NCI-H1092 treated with DMSO at 0.1 percent for 48 hours (cell line): ENCODE measurements around the gene FITM2.
"Not testable (repeated sequence)": the region's sequence is repeated elsewhere in the genome, so short reads cannot be mapped to it uniquely, and the experiment has no call there.

Experiments used
- DNase-seq: peaks from one replicate; lab custom pipeline; 2025; lab: John Stamatoyannopoulos, UW

Gene FITM2

GRCh38 chr20:44331201-44331600, 20.2 kb upstream of the FITM2 start:
- no peak for DNase-seq

DNA sequence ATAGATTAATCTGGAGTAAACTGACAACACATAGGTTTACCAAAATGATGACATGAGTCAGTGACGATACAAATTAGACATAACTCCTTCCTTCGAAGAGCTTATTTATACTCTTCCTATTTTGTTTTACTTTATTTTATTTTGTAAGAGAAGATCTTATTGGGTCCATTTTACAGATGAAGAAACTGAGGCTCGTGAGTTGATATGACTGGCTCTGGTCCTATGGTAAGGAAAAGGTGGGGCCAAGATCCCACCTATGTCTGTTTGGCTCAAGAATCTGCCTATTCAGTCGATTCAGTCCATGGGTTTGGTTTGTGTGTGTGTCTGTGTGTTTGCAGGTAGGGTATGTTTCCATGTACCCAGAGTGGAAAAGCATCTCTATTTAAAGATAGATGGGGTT, 17.4 kb upstream of the FITM2 start:
- no peak for DNase-seq

GRCh38 chr20:44327748-44328147, 16.7 kb upstream of the FITM2 start:
- DNase-seq, result not testable (repeated sequence)

DNA sequence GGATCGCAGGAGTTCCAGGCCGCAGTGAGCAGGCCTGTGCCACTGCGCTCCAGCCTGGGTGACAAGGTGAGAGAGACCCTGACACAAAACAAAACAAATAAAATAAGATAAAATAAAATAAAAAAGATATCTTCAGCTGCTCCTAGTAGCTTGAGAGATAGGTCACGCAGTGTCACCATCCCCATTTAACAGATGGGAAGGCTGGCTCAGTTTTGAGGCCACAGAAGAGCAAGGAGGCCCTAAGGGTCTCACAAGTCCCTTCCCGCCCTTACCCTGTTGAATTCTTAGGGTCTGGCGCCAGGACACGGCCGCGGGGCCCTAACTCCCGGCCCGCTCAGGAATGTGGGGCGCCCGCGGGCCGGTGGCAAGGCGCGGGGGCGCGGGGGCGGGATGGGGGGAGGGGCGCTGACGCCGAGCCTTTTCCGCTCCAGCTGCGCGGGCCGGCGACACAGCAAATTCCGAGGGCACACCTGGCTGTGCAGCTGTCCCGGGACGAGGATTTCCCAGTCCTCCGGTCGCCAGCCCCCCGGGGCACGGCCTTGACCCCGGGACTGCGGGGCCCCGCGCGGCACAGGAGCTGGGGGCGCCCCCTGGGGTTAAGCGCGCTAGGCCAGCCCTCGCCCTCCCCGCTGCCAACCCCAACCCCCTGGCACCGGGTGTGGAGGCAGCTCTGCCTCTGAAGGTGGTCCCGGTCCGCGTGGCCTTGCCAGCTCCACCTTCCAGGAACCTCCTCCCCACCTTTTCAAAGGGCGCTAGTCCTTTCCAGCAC, 15.6 kb upstream of the FITM2 start:
- no peak for DNase-seq

GRCh38 chr20:44324343-44324742, 13.3 kb upstream of the FITM2 start:
- DNase-seq, result no peak

DNA sequence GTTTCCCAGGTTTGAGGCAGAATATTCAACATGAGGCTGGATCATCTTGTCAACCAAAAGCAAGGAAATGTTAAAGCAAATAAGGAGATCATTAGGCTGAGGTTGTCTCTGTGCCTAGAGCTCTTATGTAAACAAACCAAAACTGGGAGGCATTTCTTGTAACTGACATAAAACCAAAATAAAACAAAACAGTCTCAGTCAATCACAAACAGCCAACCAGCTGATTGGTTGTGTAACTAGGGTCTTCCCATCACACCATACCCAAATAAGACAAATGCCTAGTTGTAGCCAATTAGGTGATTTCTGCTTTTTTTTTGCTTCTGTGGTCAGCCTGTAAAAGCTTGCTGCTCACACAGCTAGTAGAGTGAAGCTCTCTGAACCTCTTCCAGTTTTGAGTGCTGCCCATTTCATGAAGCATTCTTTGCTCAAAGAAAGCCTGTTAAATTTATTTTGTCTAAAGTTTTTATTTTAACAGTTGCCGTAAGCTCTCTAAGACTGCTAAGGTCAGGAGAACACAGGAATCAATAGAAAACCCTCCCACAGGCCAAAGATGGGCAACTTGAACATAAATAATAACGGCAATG, 8.9 kb upstream of the FITM2 start:
- DNase-seq, result no peak

DNA sequence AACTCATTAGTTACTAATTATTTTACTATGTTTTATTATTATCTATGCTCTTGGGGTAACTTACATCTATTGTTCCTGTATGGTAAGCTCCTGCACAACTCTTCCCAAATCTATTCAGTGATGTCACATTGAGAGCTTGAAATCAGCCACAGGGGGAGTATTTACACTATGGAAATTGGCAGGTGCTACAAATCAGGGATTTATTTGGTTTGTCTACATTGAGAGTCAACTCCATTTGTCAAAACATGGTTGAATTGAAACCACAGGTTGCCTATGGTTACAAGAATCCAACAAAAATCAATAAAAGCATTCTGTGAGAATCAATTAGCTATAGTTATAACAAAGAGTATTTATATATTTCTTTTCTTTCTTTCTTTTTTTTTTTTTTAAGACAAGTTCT, 3.9 kb upstream of the FITM2 start:
- DNase-seq, result no peak

DNA sequence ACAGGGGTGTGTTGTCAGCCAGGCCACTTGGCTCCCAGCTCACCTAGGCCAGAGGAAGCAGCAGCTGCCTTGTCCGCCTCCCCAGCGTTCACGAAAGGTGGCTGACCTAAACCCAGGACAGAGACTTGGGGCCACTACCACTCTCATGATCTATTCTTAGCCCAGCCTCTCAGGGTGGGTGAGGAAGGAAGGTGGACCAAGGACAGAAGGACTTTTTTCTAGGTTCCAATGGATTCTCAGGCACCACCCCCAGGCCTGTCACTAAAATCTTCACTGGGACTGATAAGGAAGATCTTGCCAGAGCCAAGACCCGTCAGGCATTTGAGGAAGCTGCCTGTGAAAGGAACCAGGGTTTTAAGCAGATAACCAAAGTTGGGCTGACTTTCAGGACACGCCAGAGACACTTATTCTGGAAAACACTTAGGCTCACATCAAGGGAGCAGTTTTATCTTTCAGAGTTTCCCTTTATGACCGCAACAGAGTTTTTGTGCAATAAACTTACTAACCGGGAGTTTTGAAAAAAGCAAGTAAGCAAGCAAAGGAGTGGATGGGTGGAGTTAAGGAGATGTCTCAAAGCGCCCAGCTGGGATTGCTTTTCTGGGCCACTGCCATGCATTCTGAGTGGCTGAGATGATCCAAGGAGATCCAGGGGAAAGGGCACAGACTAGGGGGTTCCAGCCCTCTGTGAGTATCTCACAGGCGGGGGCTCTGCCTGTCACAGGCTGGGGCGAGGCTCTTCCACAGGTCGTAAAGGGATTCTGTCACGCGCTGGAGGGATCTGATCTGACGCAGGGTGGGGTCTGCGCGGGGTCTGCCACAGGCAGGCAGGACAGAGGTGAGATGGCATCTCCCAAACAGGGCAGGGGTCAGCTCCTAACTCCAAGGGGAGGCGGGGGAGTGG, 989 bp downstream of the FITM2 start:
- no peak for DNase-seq

DNA sequence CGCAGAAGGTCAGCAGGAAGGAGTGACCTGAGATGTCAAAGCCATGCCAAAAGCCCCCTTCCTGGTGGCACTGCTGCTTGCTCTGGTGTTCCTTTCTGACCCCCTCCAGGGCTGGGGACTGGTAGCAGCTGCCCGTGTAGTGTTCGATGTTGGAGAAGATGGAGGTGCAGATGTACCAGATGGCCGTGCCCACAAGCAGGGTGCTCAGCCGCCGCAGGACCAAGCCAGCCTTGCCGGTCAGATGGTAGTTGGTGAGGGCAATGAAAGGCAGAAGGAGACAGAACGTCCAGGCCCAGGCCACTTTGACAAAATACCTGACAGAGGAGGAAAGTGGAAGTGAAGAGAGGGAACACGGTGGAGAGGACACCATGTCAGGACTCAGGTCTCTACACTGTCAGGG, 4.1 kb downstream of the FITM2 start:
- DNase-seq, result no peak

DNA sequence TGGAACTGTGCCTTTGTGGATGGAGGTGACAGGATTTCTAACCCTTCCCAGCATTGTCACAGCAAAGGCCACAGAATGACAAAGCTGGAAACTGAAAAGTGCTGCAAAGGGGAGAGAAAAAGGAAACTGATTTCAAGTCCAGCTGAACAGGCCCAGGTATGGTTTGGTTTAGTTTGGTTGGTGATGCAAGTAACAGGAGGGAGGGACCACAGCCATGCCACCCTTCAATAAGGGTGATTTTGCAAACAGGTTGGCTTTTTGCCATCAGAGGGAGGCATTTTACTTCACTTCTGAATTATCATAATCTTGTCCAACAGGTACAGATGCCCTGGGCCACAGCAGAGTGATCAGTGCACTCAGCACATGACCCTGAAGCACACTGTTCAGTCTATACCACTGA, 6.6 kb downstream of the FITM2 start:
- DNase-seq, result no peak

DNA sequence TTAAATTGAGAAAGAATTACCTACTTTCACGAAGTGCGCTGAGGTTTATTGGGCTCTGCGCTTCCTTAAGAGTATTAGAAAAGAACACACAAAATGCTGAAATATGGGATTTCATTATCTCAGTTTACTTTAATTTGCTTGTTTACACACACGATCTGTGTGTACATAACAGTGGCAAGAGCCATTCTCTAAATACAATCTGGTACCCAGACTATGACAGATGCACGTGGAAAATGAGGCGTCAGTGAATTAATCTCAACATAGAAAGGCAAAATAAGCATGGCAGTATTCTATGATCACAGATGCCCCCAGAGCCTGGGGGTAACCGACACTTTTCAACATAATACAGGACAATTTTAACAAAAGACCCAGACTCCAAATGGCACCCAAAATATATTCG, 8.3 kb downstream of the FITM2 start:
- no peak for DNase-seq

DNA sequence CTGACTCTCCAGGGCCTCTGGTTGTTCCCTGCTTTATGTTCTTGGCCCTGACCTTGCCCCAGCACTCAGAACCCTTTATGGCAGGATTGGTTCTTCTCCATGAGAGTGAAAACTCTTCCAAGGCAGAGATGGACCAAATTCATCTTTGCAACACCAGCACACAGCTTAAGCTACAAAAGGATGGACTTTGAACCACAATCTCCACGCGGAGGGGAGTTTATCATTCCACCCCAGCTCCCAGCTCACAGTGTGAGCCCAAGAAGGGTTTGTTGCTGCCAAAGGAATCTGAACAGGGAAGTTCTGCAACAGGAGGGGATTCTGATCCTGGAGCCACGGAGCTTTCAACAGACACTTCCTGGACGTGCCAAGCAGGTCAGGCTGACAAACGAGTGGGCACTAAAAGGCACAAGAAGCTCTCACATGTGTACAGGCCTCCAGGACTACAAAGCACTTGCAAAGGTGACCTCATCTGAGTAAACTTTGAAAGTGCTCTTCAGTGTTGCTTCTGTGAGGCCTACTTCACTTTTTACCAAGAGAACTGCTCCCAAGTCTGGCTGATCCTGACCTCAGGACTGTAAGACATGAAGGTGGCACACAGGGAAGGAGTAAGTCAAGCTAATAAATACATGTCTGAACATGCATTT, 8.9 kb downstream of the FITM2 start:
- no peak for DNase-seq

DNA sequence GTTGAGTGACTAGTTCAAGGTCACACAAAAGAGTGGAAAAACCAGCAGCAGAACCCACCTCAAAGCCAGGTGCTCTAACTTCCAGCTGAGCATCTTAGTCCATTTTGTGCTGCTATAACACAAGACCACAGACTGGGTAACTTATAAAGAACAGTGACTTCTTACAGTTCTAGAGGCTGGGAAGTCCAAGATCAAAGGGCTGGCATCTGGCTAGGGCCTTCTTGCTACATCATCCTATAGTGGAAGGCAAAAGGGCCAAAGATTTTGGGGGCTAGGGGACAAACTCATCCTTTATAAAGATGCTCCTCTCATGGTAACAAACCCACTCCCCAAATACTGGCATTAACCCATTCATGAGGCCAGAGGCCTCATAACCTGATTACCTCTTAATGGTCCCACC, 9.7 kb downstream of the FITM2 start:
- DNase-seq, result no peak

- not testable (repeated sequence) for DNase-seq
These were observed 11.9 kb downstream of the FITM2 start for GRCh38 chr20:44299011-44299535.

DNA sequence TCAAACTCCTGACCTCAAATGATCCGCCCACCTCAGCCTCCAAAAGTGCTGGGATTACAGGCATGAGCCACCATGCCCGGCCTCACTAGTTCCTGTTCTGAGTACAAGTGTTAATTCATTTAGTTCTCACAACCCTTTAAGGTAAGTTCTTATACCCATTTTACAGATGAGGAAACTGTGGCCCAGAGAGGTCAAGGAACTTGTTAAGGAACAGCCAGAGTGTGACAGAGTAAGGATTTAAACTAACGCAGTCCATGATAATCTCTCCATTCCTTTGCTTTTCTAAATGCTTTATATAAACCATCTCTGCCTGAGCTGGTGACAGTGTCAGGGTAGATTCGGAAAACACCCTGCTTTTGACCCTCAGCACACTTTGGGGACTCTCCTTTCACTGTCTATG, 13.3 kb downstream of the FITM2 start:
- DNase-seq, result no peak

DNA sequence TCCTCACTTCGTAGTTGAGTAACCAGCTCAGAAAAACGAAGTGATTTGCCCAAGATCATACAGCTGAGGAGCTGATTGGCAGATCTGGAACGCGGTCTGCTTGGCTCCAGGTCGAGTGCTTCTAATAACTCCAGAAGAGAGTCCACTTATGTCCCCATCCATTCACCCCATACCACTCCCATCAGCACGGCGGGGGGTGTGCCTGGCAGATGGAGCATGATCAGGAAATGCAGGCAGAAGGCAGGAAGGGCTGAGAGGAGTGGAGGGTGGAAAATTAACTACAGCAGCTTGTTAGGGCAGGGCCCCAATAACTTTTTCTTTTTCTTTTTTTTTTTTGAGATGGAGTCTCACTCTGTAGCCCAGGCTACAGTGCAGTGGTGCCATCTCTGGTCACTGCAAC, 15.0 kb downstream of the FITM2 start:
- DNase-seq, result peak; percentile 62

GRCh38 chr20:44291754-44292153, 19.2 kb downstream of the FITM2 start:
- DNase-seq, result no peak

GRCh38 chr20:44288252-44288651, 22.8 kb downstream of the FITM2 start:
- no peak for DNase-seq

DNA sequence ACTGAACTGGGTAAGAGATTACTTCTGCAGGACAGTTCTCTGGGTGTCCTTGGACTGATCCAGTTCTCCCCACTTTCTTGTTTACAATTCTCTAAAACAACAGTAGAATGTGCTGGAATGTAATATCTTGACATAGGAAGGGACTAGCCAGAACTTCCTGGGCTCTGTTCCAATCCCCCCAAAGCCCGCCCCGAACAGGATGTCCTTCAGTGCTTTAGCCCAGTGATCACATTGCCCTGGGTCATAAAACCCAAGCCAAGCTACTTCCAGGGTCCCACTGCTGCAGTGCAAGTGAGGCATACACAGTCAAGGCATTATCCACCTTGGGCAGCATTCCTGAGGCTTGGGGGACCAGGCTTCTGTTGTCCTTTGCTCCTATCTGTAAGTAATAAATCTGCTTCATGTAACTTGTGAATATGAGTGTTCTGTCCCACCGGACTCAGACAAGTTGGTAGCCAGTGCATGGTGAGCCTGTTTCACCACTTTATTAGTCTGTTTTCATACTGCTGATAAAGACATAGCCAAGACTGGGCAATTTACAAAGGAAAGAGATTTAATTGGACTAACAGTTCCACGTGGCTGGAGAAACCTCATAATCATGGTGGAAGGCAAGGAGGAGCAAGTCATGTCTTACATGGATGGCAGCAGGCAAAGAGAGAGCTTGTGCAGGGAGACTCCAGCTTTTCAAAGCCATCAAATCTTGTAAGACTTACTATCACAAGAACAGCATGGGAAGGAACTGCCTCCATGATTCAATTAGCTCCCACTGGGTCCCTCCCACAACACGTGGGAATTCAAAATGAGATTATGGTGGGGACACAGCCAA, 23.5 kb downstream of the FITM2 start:
- DNase-seq, result no peak

- no peak for DNase-seq
These were observed 27.0 kb downstream of the FITM2 start for GRCh38 chr20:44284032-44284431.

DNA sequence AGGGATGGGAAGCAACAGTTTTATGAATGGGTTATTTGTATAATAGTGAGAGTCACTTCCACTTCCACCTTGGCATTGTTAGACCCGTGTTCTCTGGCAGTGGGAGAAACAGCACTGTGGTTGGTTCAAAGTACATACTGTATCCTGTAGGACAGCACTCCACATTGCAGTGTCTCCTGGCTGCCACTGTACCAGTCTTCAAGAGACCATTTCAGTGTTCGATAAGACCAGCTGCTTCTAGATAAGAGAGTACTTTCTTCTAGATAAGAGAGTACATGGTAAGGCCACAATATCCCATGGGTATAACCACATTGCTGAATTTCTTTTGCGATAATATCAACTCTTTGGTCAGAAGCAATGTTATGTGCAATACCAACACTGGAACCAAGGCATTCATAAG, 28.8 kb downstream of the FITM2 start:
- no peak for DNase-seq
